WTC11 (cell line): Measurements from ENCODE around the gene ZC3H4.

Experiments
- ATF3 ChIP-seq: sonication (generic); formaldehyde crosslinking; conservative IDR thresholded peaks from 2 replicates; pipeline ENCODE4 v1.8.1; 2022; ENCODE audit warnings: mild to moderate bottlenecking, missing genetic modification reagents
- CTCF ChIP-seq: fragments of 200-600 bp; IDR thresholded peaks from 2 replicates; pipeline ENCODE4 v1.8.0; 2022; ENCODE audit warnings: antibody characterized with exemption
- E2F1 ChIP-seq: sonication (generic); formaldehyde crosslinking; IDR thresholded peaks from 2 replicates; pipeline ENCODE4 v1.8.0; 2022; ENCODE audit warnings: mild to moderate bottlenecking, missing genetic modification reagents
- NR1H2 ChIP-seq: sonication (generic); formaldehyde crosslinking; IDR thresholded peaks from 2 replicates; pipeline ENCODE4 v1.9.0; 2021; ENCODE audit warnings: mild to moderate bottlenecking, moderate library complexity, missing genetic modification reagents
- RELA ChIP-seq: sonication (generic); formaldehyde crosslinking; IDR thresholded peaks from 2 replicates; pipeline ENCODE4 v1.8.1; 2022; ENCODE audit warnings: missing genetic modification reagents, mild to moderate bottlenecking, borderline replicate concordance
- STAT6 ChIP-seq: sonication (generic); formaldehyde crosslinking; conservative IDR thresholded peaks from 2 replicates; pipeline ENCODE4 v1.8.1; 2023; ENCODE audit warnings: mild to moderate bottlenecking, low read depth, missing genetic modification reagents, moderate library complexity
- ZNF281 ChIP-seq: sonication (generic); formaldehyde crosslinking; IDR thresholded peaks from 2 replicates; pipeline ENCODE4 v1.8.0; 2023; ENCODE audit warnings: mild to moderate bottlenecking, missing genetic modification reagents

- TF ChIP-seq STAT6 (CRISPR knock-in tag), result no peak
- TF ChIP-seq NR1H2, result no peak
- peak; percentile 62; the same call in 1 of the 2 replicates for TF ChIP-seq RELA
- TF ChIP-seq CTCF, result no peak
- TF ChIP-seq E2F1 (CRISPR knock-in tag), result no peak
- no peak for TF ChIP-seq ZNF281
- TF ChIP-seq ATF3 (CRISPR knock-in tag), result no peak
These were observed 17.1 kb upstream of the ZC3H4 start, which contains the start of gene SAE1 for GRCh38 chr19:47130589-47131227.
